ENCODE data around the gene TYW1.
"Not testable (repeated sequence)": the region's sequence is repeated elsewhere in the genome, so short reads cannot be mapped to it uniquely, and the experiment has no call there.

DNA sequence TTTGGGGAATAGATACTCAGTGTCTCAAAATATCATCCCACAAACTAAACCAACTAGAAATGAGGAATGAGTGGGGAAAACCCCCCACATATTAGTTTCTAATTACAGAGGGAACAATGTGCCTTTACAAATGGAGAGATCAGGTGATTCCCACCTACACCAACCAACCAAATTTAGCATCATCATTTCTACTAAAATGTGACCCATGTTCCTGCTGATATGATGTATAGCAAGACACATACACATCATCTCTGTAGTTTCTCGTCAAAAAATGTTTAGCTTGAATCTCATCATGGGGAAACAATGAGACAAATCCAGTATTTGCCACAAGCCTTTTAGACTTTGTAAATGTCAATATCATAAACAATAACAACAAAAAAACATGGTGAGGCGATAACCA, 35.1 kb downstream of the TYW1 start:
- not testable (repeated sequence) for TF ChIP-seq POLR2A (IDR thresholded peaks at IDR 0.05; ENCODE audit: low read length); GATA1 (IDR thresholded peaks at IDR 0.05; ENCODE audit: low read depth, low read length)

Data from erythroblast (primary cell).